HG03196 (cell line): ENCODE results near the gene ODC1.

Experiments used
- ATAC-seq: cut with Tn5 transposase; IDR thresholded peaks from one replicate; pipeline ENCODE4 v1.9.1; 2021; ENCODE audit not compliant: unreplicated experiment

Gene ODC1

DNA sequence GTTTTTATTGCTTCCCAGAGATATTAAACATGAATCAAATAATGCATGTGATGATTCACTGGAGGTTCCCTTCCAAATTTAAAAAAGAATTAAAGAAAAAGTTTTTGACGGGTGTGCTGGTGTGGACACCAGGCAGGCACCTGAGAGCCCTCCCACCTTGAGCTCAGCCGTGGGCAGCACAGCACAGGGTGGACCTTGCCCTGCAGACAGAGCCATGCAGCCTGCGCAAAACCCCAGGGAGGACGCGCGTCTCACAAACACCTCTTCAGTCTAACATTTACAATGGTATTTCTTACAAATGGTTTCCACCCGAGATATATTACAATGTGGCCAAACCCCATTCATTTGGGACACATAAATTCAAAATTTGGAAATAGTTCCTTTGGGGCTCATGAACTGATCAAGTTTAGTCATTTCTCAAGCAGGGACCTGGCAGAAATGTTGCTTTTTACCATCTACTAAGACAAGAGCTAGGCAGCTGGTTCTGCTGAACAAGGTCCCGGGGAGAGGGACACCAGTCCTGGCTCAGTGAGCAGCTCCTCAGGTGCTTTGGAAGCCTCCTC is 45.4 kb downstream of the ODC1 start:
- ATAC-seq = no peak

DNA sequence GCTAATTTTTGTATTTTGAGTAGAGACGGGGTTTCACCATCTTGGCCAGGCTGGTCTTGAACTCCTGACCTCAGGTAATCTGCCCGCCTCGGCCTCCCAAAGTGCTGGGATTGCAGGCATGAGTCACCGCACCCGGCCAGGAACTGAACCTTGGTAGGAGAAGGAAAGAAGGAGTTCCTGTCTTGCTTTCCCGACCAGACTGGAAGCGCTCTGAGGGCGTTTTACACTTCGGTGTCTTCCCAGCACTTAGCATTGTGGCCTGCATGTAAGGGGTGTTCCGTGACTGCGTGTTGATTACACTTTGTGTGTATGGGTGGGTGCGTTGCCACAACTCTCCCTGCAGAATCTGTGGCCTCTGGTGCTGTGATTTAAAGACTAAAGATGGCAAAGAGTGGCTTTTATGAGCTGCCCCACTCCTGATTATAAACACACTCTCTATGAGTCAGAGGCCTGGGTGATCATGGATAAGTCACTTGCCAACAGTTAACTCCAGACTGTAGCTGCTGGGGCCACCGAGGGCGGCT is 46.0 kb downstream of the ODC1 start:
- ATAC-seq = no peak

- no peak for ATAC-seq
Observed at GRCh38 chr2:10400978-10401951, 46.9 kb downstream of the ODC1 start.

DNA sequence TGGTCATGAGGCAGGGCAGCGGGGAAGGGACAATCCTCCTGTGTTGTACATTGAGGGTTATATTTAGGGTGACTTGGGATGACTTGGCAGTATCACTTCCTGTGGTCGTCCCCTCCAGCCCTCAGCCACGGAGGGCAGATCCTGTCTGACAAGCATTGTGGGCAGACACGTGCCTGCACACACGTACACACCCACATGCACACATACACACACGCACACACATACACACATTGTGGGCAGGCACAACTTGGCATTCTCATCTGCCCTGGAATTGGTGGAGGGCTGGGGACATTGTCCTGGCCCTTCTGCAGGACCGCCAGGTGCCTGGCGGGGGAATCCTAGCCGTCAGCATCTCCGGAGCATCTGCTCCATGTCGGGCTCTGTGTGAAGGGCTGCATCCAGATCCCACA is 47.6 kb downstream of the ODC1 start:
- ATAC-seq = no peak

- no peak for ATAC-seq
Observed at GRCh38 chr2:10400002-10400401, 48.1 kb downstream of the ODC1 start.

DNA sequence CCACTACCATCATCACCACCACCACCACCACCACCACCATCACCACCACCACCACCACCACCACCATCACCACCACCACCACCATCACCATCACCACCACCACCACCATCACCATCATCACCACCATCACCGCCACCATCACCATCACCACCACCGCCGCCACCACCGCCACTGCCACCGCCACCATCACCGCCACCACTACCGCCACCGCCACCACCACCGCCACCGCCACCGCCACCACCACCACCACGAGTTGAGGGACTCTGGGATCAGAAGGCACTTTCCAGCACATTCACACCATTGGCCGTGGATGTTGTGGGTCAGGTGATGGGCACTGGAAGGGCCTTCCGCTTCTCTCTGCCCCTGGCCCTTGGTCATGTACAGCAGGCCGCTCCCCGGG is 48.8 kb downstream of the ODC1 start:
- ATAC-seq = no peak

DNA sequence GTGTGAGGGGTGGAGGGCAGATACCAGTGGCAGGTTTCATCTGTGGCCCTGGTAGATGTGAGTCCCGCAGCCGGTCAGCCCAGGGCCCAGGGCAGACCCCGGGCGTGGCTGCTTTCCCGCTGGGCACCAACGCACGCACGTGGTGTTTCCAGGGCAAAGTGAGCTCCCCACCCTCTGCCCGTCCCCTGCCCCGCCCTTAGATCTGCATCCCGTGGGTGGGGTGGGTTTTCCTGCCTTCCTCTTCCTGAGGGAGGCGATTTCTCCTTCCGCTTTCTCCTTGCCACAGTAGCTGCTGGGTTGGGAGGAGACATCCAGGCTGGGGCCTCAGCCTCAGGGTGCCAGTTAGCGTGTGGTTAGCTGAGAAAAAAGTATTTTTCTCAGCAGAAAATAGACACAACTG is 49.6 kb downstream of the ODC1 start:
- no peak for ATAC-seq

DNA sequence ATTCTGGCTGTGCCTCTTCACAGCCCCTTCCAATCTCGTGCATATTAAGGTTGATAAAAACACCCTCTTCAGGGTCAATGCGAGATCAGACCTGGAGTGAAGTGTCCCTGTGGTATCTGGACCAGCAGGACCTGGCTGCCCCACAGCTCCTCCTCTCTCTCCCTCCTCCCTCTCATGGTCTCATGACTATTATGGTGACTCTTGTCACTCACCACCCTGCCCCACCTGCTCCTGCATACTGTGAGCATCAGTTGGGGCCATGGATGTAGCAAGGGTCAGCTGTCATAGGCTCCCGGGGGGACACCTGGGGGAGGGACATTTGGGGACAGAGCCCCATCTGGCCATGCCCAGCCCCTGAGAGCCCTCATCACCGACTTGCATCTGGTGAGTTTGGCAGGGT is 50.2 kb downstream of the ODC1 start:
- ATAC-seq = no peak

- ATAC-seq = no peak
Observed at GRCh38 chr2:10397297-10397875, 50.7 kb downstream of the ODC1 start.

DNA sequence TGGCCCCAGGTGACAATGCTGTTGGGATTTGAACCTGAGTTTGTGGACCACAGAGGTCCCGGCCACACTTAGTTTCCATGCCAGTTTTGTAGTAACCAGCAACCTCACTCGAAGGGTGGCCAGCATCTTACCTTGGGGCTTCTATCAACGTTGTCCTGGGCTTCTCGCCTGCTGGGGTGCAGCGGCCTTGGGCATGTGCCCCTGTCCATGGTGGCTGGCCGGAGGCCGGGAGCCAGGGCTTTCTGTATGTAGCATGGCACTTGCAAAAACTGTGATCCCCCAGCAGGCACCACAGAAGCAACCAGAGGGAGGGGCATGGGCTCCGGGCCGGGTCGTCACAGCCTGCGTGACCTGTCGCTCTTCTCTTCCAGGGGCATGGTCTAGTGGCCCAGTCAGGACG is 51.7 kb downstream of the ODC1 start:
- ATAC-seq = no peak

DNA sequence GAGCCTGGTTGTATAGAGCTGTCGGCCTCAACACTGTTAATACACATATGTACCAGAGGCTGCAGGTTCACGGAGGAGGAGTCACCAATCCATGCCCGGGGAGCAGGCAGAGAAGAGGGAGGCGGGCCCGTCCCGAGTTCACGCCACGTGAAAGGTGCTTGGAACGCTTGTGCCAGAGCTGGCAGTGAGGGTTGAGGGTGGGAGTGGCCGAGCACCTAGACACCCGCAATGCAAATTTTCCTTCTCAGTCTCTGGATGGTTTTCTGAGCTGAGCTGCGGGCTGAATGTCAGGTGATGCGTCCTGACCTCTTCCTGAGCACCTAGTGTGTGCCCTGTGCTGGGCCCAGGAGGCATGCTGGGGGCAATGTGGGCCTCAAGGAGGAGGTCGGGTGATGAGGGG is 52.2 kb downstream of the ODC1 start:
- no peak for ATAC-seq

DNA sequence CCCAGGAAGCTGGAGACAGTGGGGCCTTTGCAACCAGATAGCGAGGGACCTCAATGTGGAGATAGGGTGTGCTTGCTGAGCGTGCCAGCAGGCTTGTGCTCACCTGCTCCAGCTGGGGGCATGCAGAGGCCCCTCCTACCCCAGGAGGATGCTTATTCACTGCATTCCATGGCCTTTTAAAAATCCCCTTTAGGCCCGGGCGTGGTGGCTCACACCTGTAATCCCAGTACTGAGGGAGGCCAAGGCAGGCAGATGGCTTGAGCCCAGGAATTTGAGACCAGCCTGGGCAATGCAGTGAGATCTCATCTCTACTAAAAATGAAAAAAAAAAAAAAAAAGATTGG is 54.5 kb downstream of the ODC1 start:
- no peak for ATAC-seq

DNA sequence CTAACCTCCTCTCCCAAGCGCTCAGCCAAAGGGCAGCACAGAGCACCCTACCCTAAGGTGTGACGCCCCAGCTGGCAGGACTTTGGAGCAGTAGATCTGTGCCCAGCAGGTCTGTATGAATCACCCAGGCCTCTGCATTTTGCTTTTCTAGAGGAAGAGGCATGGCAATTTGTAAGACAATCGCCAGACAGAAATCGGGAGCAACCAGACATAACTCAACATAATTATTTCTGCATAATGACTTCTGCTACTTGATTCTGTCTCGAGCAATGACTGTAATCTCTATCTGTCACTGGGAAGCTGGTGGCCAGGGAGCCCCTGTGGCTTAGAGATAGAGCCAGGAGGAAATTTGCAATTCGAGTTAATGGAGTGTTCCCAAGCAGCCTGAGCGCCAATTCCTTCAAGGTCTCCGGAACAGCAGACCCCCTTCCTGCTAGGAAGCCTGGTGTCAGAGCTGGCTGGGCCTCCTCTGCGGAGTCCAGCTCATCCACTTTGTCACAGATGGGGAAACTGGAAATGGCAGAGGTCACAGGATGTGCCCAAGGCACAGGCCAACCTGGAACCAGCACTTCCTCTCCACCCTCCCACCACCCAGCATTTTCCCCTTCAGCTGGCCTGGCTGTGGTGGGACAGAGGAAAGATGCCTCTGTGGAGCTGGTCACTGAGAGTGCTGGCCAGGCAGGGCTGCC is 55.0 kb downstream of the ODC1 start:
- ATAC-seq = no peak

GRCh38 chr2:10392548-10392947 is 55.6 kb downstream of the ODC1 start:
- no peak for ATAC-seq

- no peak for ATAC-seq
Observed at GRCh38 chr2:10392100-10392499, 56.0 kb downstream of the ODC1 start.

- no peak for ATAC-seq
Observed at GRCh38 chr2:10390369-10390801, 57.7 kb downstream of the ODC1 start.
